Brain pericyte (primary cell): Measurements from ENCODE around the gene SPDYC.
"Not testable (repeated sequence)": the region's sequence is repeated elsewhere in the genome, so short reads cannot be mapped to it uniquely, and the experiment has no call there.

Experiments used
- DNase-seq: peaks from one replicate; pipeline ENCODE4 v3.0.0-alpha.2; 2012; ENCODE audit warnings: low read depth, low spot score

The SPDYC gene

GRCh38 chr11:65167656-65168055 lies 2.4 kb upstream of the SPDYC start:
- no peak for DNase-seq

- peak; percentile 39 for DNase-seq
Measured at GRCh38 chr11:65169164-65169641, 830 bp upstream of the SPDYC start.

GRCh38 chr11:65172600-65172999 lies 2.6 kb downstream of the SPDYC start:
- no peak for DNase-seq

DNA sequence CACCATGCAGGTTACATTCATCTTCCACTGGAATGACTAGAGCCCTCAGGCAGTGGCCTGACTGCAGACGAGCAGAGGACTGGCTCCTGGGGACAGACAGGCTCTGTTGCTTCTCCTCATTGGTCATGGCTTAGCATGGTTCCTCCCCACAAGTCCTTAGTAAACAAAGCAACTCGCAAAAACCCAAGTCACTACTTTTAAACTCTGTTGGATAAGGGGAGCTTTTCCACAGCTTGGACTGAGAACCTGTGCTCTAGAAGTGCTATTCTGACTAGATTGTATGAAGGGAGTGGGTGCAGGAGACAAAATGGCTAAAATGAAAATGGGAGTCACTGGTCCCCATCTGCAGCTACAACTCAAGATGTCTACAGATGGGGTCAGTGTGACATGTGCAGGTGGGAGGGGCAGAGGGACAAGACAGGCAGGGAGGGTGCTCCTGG lies 4.6 kb downstream of the SPDYC start:
- not testable (repeated sequence) for DNase-seq

GRCh38 chr11:65180877-65181568 lies 11.0 kb downstream of the SPDYC start:
- DNase-seq: no peak

DNA sequence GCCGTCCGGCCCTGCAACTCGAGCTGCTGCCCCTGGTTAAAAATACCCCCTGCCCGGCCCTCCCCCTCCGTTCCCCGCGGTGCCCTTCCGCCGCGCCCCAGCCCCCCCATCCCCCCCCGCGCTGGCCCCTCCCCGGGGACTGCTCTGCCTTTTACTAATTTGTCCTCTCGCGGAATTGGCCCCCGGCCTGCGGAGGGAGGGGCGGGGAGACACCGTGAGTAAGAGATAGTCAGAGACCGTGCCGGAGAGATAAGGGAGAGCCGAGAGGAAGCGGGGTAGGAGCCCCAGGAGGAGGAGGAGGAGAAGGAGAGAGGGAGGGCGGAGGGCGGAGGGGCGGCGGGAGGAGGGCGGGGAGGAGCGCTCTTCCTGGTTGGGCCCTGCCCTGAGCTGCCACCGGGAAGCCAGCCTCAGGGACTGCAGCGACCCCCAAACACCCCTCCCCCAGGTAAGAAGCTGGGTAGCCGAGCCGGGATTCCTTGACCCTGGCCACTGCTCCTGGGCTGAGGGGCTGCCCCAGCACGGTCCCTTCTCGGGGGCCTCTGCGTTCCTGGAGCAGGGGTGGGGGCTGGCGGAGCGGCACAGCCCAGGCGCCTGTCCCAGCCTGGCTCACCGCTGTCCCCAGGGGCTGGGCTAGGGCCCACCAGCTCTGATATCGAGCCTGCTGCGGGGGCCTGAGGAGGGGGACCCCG lies 11.7 kb downstream of the SPDYC start, which contains the start of gene CAPN1:
TSS of gene CAPN1 (plus strand) at position 360 of the 689 bp plus-strand sequence. CDS start 774 bp downstream, outside the sequence.
- DNase-seq: no peak

GRCh38 chr11:65182258-65183170 lies 12.5 kb downstream of the SPDYC start:
- no peak for DNase-seq

DNA sequence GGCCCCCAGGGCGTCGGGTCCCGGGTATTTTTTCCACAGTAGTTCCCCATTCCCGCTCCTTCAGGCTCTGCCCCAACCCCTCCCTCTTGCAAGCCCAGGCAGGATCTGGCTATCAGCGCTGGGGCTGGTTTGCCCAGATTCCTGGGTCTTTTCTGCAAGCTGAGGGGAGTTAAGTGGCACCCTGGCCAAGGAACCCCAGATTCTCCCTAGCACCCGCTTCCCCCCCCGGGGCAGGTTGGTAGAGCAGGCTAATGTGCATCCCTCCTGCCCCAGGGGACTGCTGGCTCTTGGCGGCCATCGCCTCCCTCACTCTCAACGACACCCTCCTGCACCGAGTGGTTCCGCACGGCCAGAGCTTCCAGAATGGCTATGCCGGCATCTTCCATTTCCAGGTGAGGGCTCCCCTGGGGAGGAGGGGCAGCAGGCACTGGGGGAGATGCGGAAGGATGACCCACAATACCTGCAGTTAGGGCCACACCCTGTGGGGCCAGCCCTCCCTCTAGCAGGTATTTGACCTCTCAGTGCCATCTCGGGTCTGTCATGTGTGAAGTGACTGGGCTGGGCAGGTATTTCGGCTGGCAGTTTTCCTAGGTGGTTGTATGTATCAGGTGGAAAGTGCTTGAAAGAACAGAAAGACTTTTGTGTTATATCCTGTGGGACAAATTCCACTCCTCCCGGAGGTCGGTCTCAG lies 13.3 kb downstream of the SPDYC start:
- no peak for DNase-seq

- no peak for DNase-seq
Measured at GRCh38 chr11:65184146-65184545, 14.1 kb downstream of the SPDYC start.

DNA sequence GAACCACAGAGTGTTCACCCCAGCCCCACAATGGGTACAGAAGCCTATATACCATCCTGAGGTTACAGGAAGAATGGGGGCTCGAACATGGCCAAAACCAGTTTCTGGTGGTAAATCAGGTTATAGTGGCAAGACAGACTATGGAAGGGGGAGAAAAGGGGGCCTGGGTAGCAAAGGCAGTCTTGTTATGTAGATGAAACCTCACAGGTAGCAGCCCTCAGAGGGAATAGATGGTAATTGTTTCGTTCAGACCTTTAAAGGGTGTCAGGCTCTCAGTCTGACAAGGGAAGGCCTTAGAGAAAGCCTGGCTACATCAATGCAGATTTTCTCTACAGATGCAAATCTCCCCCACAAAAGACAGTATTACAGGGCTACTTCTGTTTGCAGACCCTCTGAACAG lies 15.1 kb downstream of the SPDYC start:
- no peak for DNase-seq

DNA sequence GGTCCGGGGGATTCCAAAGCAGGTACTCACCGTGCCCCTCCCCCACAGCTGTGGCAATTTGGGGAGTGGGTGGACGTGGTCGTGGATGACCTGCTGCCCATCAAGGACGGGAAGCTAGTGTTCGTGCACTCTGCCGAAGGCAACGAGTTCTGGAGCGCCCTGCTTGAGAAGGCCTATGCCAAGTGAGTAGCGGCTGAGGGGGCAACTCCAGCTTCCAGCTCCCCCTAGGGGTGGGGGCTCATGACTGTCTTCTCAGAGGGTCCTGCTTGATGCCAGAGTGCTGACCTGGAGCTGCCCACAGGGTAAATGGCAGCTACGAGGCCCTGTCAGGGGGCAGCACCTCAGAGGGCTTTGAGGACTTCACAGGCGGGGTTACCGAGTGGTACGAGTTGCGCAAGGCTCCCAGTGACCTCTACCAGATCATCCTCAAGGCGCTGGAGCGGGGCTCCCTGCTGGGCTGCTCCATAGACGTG lies 15.9 kb downstream of the SPDYC start:
- no peak for DNase-seq

DNA sequence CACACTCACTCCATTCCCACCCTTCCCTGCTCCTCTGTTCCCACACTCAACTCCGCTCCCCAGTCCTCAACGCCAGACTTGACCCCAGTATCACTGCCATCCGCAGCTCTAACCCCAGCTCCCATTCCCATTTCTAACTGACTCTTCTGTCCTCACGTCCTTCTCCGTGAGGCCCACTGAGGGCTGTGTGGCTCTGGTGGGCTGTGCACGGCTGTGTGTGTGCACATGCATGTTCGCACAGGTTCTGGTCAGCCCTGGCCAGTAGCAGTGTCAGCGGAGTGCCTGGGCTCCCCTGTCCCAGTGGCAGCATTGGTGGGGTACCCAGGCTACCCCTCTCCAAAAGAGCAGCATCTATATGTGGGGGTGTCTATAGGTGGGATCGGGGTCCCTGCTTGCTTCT lies 16.7 kb downstream of the SPDYC start:
- no peak for DNase-seq

GRCh38 chr11:65187146-65187675 lies 17.2 kb downstream of the SPDYC start:
- DNase-seq: no peak

GRCh38 chr11:65187971-65188461 lies 18.0 kb downstream of the SPDYC start:
- DNase-seq: no peak

DNA sequence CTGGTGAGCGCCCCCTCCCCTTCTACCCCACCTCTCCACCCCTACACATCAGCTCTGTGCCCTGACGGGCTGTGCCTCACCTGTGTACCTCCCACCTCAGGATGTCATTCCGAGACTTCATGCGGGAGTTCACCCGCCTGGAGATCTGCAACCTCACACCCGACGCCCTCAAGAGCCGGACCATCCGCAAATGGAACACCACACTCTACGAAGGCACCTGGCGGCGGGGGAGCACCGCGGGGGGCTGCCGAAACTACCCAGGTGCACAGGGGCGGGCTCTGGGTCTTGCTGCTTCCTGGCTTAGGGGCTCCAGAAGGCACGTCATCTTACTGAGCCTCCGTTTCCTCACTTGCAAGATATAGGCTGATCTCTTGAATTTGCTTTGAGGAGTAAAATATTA lies 18.5 kb downstream of the SPDYC start:
- DNase-seq: no peak

DNA sequence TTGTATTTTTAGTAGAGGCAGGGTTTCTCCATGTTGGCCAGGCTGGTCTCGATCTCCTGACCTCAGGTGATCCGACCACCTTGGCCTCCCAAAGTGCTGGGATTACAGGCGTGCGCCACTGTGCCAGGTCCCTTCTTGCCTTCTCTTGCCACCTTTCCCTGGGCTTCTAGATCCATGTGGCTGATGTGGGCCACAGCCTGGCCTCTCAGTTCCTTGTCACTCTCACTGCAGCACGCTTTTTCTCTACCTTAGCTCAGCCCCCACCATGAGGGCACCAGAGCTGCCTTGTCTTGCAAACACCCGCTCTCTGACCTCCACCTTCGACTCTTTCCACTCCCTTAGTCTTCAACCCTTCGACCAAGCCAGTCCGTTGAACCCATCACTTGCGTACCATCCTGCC lies 19.2 kb downstream of the SPDYC start:
- no peak for DNase-seq

DNA sequence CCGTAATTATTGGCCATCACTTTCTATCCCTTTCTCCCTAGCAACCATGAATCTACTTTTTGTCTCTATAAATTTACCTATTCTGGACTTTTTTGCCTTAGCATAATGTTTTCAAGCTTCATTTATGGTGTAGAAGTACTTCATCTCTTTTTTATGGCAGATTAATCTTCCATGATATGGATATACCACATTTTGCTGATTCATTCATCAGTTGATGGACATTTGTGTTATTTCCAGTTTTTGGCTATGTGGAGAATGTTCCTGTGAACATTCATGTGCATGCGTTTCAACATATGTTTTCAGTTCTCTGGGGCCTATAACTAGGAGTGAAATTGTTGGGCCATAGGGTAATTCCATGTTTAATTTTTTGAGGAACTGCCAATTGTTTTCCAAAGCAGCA lies 24.5 kb downstream of the SPDYC start:
- DNase-seq: no peak

DNA sequence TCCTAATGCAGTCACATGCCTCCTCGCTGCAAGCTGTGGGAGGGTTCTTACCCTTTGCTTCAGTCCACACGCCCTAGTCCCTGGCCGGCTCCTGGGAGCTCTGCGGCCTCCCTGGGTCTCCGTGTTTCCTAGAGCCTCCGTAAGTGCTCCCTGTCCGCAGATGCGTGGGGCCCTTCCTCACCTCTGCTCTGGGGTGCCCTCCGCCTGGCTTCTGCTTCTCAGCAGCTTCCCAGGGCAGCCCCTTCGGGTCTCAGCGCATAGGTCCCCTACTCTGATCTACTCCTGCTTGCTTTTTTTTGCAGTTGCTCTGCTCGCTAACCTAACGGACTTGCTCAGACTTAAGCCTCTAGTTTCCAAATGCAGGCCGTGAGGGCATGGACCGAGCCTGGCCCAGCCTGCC lies 34.1 kb downstream of the SPDYC start:
- DNase-seq: no peak

- DNase-seq: no peak
Measured at GRCh38 chr11:65204646-65205601, 34.9 kb downstream of the SPDYC start.

DNA sequence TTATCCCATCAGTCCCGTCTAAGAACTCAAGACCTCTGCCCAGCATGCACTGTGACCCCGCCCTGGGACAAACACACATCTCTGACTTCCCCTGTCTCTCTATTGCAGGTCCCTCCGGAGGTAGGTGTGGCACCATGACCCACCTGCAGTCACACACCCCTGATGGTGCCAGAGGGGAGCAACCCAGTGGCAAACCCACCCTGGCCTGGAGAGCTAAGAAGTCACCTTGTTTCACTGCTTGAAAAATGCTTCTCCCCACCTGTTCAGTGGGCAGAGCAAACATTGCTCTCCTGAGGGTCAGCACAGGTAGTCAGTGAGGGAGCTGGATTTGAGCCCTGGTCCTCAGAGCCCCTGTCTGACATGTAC lies 35.6 kb downstream of the SPDYC start:
- no peak for DNase-seq
